HL-60/S4 treated with retinoic acid at 250 ng/mL for 4 days and 3 days (cell line): ENCODE results near the gene GRK4.
"Not testable (repeated sequence)": the region's sequence is repeated elsewhere in the genome, so short reads cannot be mapped to it uniquely, and the experiment has no call there.

Experiments
- in situ Hi-C: fragments of 300-500 bp; cut with MboI; formaldehyde crosslinking; loops from 2 replicates; pipeline ENCODE4 v1.7.0; 2022; ENCODE audit warnings: low sequenced_read_pairs

GRK4 gene

GRCh38 chr4:2958446-2958845, 4.9 kb upstream of the GRK4 start:
- in situ Hi-C loops, result no loop called here

GRCh38 chr4:2960450-2960849, 2.9 kb upstream of the GRK4 start:
- in situ Hi-C loops, result not testable (repeated sequence)

GRCh38 chr4:2961421-2961810, 2.0 kb upstream of the GRK4 start:
- in situ Hi-C loops, result no loop called here

GRCh38 chr4:2961811-2962441, 1.4 kb upstream of the GRK4 start:
- in situ Hi-C loops, result no loop called here

- in situ Hi-C loops, result no loop called here
Measured at GRCh38 chr4:2962614-2963174, 677 bp upstream of the GRK4 start.

GRCh38 chr4:2963966-2964471, 648 bp downstream of the GRK4 start:
- in situ Hi-C loops, result no loop called here

GRCh38 chr4:2964706-2965258, 1.4 kb downstream of the GRK4 start:
- in situ Hi-C loops, result no loop called here

- in situ Hi-C loops, result no loop called here
Measured at GRCh38 chr4:2965262-2965661, 1.9 kb downstream of the GRK4 start.

- in situ Hi-C loops, result no loop called here
Measured at GRCh38 chr4:2968381-2968780, 5.0 kb downstream of the GRK4 start.

- in situ Hi-C loops, result no loop called here
Measured at GRCh38 chr4:2971275-2971674, 7.9 kb downstream of the GRK4 start.

GRCh38 chr4:2977211-2978088, 14.1 kb downstream of the GRK4 start:
- in situ Hi-C loops, result no loop called here

GRCh38 chr4:2981256-2981819, 18.0 kb downstream of the GRK4 start:
- in situ Hi-C loops, result no loop called here

- in situ Hi-C loops, result no loop called here
Measured at GRCh38 chr4:2982012-2982411, 18.6 kb downstream of the GRK4 start.

- in situ Hi-C loops, result not testable (repeated sequence)
Measured at GRCh38 chr4:2983715-2984114, 20.3 kb downstream of the GRK4 start.

- in situ Hi-C loops, result no loop called here
Measured at GRCh38 chr4:2991243-2991642, 27.9 kb downstream of the GRK4 start.

- in situ Hi-C loops, result no loop called here
Measured at GRCh38 chr4:2994917-2995316, 31.5 kb downstream of the GRK4 start.

GRCh38 chr4:2995546-2996265, 32.3 kb downstream of the GRK4 start:
- in situ Hi-C loops, result no loop called here

GRCh38 chr4:2996415-2996814, 33.0 kb downstream of the GRK4 start:
- in situ Hi-C loops, result no loop called here

- in situ Hi-C loops, result no loop called here
Measured at GRCh38 chr4:3007724-3008123, 44.4 kb downstream of the GRK4 start.

GRCh38 chr4:3009422-3009821, 46.1 kb downstream of the GRK4 start:
- in situ Hi-C loops, result no loop called here

GRCh38 chr4:3010577-3010976, 47.2 kb downstream of the GRK4 start:
- in situ Hi-C loops, result no loop called here
